Activated naive CD4-positive, alpha-beta T cell treated with anti-CD3 and anti-CD28 coated beads, Interleukin-2, amount 50 U/mL, for 24 hours (primary cell): ENCODE measurements around the gene ZNF446.
"Not testable (repeated sequence)": the region's sequence is repeated elsewhere in the genome, so short reads cannot be mapped to it uniquely, and the experiment has no call there.

ENCODE experiments used
- H3K27ac Mint-ChIP-seq: one replicate; pipeline ENCODE4 v1.8.0; 2021; ENCODE audit warnings: mild to moderate bottlenecking, mixed read lengths
- H3K27me3 Mint-ChIP-seq: one replicate; pipeline ENCODE4 v1.8.0; 2021; ENCODE audit warnings: mixed read lengths
- H3K36me3 Mint-ChIP-seq: one replicate; pipeline ENCODE4 v1.8.0; 2021; ENCODE audit warnings: mixed read lengths
- H3K4me1 Mint-ChIP-seq: one replicate; pipeline ENCODE4 v1.8.0; 2021; ENCODE audit warnings: mixed read lengths
- H3K4me3 Mint-ChIP-seq: one replicate; pipeline ENCODE4 v1.8.0; 2021; ENCODE audit warnings: mild to moderate bottlenecking, mixed read lengths
- H3K9me3 Mint-ChIP-seq: one replicate; pipeline ENCODE4 v1.8.0; 2021; ENCODE audit warnings: mixed read lengths

The ZNF446 gene

GRCh38 chr19:58466089-58466759 lies 9.9 kb upstream of the ZNF446 start:
- no peak overlapping the region for H3K27ac Mint-ChIP-seq
- H3K4me1 Mint-ChIP-seq = peaks cover 18% of the 10 kb centered on the region
- H3K36me3 Mint-ChIP-seq = no peaks in the 10 kb centered on the region
- no peaks in the 10 kb centered on the region for H3K27me3 Mint-ChIP-seq
- H3K9me3 Mint-ChIP-seq = no peaks in the 10 kb centered on the region
- H3K4me3 Mint-ChIP-seq = peak overlapping the region; percentile 91

- H3K9me3 Mint-ChIP-seq = no peaks in the 10 kb centered on the region
- peak within 1 kb of the TSS; percentile 84 for H3K27ac Mint-ChIP-seq
- peaks cover 18% of the 10 kb centered on the region for H3K4me1 Mint-ChIP-seq
- H3K36me3 Mint-ChIP-seq = no peaks in the 10 kb centered on the region
- H3K27me3 Mint-ChIP-seq = no peaks in the 10 kb centered on the region
- peak within 1 kb of the TSS; percentile 91 for H3K4me3 Mint-ChIP-seq
These were observed 9.2 kb upstream of the ZNF446 start, which contains the start of gene ZNF324 for GRCh38 chr19:58466760-58467589. Gene ZNF324 (plus strand): TSS chr19:58467080. CDS start chr19:58469186, 2,106 bp downstream.

GRCh38 chr19:58468216-58468839 lies 7.8 kb upstream of the ZNF446 start:
- H3K27ac Mint-ChIP-seq = peak overlapping the region; percentile 23
- H3K27me3 Mint-ChIP-seq = no peaks in the 10 kb centered on the region
- no peaks in the 10 kb centered on the region for H3K36me3 Mint-ChIP-seq
- no peaks in the 10 kb centered on the region for H3K9me3 Mint-ChIP-seq
- peak overlapping the region; percentile 91 for H3K4me3 Mint-ChIP-seq
- peaks cover 18% of the 10 kb centered on the region for H3K4me1 Mint-ChIP-seq

GRCh38 chr19:58469241-58470013 lies 6.7 kb upstream of the ZNF446 start:
- H3K4me1 Mint-ChIP-seq = peaks cover 19% of the 10 kb centered on the region
- H3K4me3 Mint-ChIP-seq = peak overlapping the region; percentile 91
- no peaks in the 10 kb centered on the region for H3K9me3 Mint-ChIP-seq
- H3K27me3 Mint-ChIP-seq = no peaks in the 10 kb centered on the region
- H3K27ac Mint-ChIP-seq = no peak overlapping the region
- no peaks in the 10 kb centered on the region for H3K36me3 Mint-ChIP-seq

GRCh38 chr19:58470837-58471543 lies 5.2 kb upstream of the ZNF446 start:
- peaks cover 26% of the 10 kb centered on the region for H3K4me1 Mint-ChIP-seq
- H3K27me3 Mint-ChIP-seq, H3K9me3 Mint-ChIP-seq, H3K27ac Mint-ChIP-seq, H3K4me3 Mint-ChIP-seq, H3K36me3 Mint-ChIP-seq: not testable (repeated sequence)

GRCh38 chr19:58471736-58472135 lies 4.4 kb upstream of the ZNF446 start:
- Mint-ChIP-seq H3K4me3 (no peak overlapping the region), H3K36me3 (no peaks in the 10 kb centered on the region), H3K4me1 (peaks cover 28% of the 10 kb centered on the region), H3K27me3 (no peaks in the 10 kb centered on the region), H3K27ac (no peak overlapping the region), H3K9me3 (no peaks in the 10 kb centered on the region)

- no peaks in the 10 kb centered on the region for H3K9me3 Mint-ChIP-seq
- H3K4me1 Mint-ChIP-seq = peaks cover 19% of the 10 kb centered on the region
- no peaks in the 10 kb centered on the region for H3K27me3 Mint-ChIP-seq
- H3K36me3 Mint-ChIP-seq = no peaks in the 10 kb centered on the region
- H3K4me3 Mint-ChIP-seq = no peak overlapping the region
- no peak overlapping the region for H3K27ac Mint-ChIP-seq
These were observed 2.4 kb upstream of the ZNF446 start for GRCh38 chr19:58473775-58474174.

- Mint-ChIP-seq H3K9me3 (no peaks in the 10 kb centered on the region), H3K27ac (no peak overlapping the region), H3K4me1 (peaks cover 15% of the 10 kb centered on the region), H3K36me3 (no peaks in the 10 kb centered on the region), H3K4me3 (no peak overlapping the region), H3K27me3 (no peaks in the 10 kb centered on the region)
These were observed 1.7 kb upstream of the ZNF446 start for GRCh38 chr19:58474291-58474996.

- H3K27me3 Mint-ChIP-seq = no peaks in the 10 kb centered on the region
- H3K9me3 Mint-ChIP-seq = no peaks in the 10 kb centered on the region
- no peak overlapping the region for H3K27ac Mint-ChIP-seq
- peaks cover 15% of the 10 kb centered on the region for H3K4me1 Mint-ChIP-seq
- H3K4me3 Mint-ChIP-seq = peak overlapping the region; percentile 93
- H3K36me3 Mint-ChIP-seq = no peaks in the 10 kb centered on the region
These were observed 997 bp upstream of the ZNF446 start for GRCh38 chr19:58474997-58475713.

- H3K27ac Mint-ChIP-seq = peak overlapping the region; percentile 95
- H3K4me3 Mint-ChIP-seq = peak overlapping the region; percentile 93
- peaks cover 15% of the 10 kb centered on the region for H3K4me1 Mint-ChIP-seq
- H3K9me3 Mint-ChIP-seq = no peaks in the 10 kb centered on the region
- H3K36me3 Mint-ChIP-seq = no peaks in the 10 kb centered on the region
- H3K27me3 Mint-ChIP-seq = no peaks in the 10 kb centered on the region
These were observed 405 bp downstream of the ZNF446 start for GRCh38 chr19:58476498-58477015.

- Mint-ChIP-seq H3K9me3 (no peaks in the 10 kb centered on the region), H3K4me1 (peaks cover 15% of the 10 kb centered on the region), H3K27me3 (no peaks in the 10 kb centered on the region), H3K27ac (peak overlapping the region; percentile 95), H3K4me3 (peak overlapping the region; percentile 93), H3K36me3 (peaks cover 1% of the 10 kb centered on the region)
These were observed 978 bp downstream of the ZNF446 start for GRCh38 chr19:58477130-58477529.

- Mint-ChIP-seq H3K4me1 (peaks cover 15% of the 10 kb centered on the region), H3K27ac (no peak overlapping the region), H3K27me3 (no peaks in the 10 kb centered on the region), H3K4me3 (peak overlapping the region; percentile 11), H3K36me3 (peaks cover 3% of the 10 kb centered on the region), H3K9me3 (no peaks in the 10 kb centered on the region)
These were observed 1.7 kb downstream of the ZNF446 start for GRCh38 chr19:58477871-58478270.

GRCh38 chr19:58479303-58479702 lies 3.2 kb downstream of the ZNF446 start:
- no peaks in the 10 kb centered on the region for H3K9me3 Mint-ChIP-seq
- H3K36me3 Mint-ChIP-seq = peaks cover 5% of the 10 kb centered on the region
- no peak overlapping the region for H3K4me3 Mint-ChIP-seq
- no peak overlapping the region for H3K27ac Mint-ChIP-seq
- no peaks in the 10 kb centered on the region for H3K27me3 Mint-ChIP-seq
- H3K4me1 Mint-ChIP-seq = peaks cover 15% of the 10 kb centered on the region
